HG03565 (cell line): ENCODE measurements around the gene RGS9.
"Not testable (repeated sequence)": the region's sequence is repeated elsewhere in the genome, so short reads cannot be mapped to it uniquely, and the experiment has no call there.

Experiments
- ATAC-seq: cut with Tn5 transposase; IDR thresholded peaks from one replicate; pipeline ENCODE4 v1.9.1; 2021; ENCODE audit warnings: mild to moderate bottlenecking, moderate library complexity; ENCODE audit not compliant: unreplicated experiment

RGS9 gene

GRCh38 chr17:65204001-65204400, 66.8 kb downstream of the RGS9 start:
- ATAC-seq, result no peak

GRCh38 chr17:65205655-65206054, 68.5 kb downstream of the RGS9 start:
- ATAC-seq, result no peak

GRCh38 chr17:65207448-65207847, 70.3 kb downstream of the RGS9 start:
- not testable (repeated sequence) for ATAC-seq

DNA sequence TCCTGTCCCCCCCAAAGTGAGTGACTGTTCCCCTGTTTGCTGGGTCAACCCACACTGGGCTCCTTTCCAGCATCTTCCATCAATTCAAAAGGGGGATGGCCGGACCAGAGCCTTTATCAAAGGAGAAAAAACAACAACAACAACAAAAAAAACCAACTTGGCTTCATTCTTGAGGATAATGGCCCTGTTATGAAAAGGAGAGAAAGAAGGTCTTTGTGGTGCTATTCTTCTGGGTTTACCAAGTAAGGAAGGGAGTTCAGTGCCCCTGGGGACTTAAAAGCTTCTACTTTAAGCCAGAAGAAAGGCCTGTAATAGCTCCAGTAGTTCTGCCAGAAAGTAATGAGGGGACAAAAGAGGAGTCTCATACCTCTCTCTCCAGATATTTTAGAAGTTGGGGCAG, 71.5 kb downstream of the RGS9 start:
- ATAC-seq, result no peak

GRCh38 chr17:65218261-65218660, 81.1 kb downstream of the RGS9 start:
- ATAC-seq, result no peak

GRCh38 chr17:65219124-65219523, 82.0 kb downstream of the RGS9 start:
- ATAC-seq, result no peak

DNA sequence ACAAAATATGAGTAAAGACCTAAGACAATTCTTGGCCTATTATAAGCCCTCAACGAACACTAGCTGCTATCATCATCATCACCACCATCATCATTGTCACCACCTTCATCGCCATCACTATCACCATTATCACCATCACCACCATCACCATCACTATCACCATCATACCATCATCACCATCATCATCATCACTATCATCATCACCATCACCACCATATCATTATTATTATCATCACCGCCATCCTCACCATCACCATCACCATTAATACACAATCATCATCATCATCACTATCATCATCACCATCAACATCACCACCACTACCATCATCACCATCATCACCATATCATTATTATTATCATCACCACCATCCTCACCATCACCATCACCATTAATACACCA, 82.5 kb downstream of the RGS9 start:
- ATAC-seq, result no peak

DNA sequence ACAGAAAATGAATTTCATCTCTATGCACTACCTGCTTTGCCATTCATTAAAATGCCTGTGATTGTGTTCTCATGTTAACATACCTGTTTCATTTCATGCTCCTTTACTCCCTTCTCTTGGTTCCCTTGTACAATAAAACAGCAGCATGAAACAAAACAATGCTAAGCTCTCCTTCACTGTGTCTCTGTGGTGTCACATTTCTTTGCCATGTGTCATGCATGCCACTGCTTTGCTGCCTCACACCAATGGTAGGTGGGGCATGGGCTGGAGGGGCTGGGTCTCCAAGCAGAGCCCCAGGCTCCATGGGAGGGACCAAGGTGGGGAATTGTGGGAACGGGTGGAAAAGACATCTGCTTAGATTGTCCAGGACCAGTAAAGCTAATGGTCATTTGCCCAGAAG, 83.6 kb downstream of the RGS9 start:
- no peak for ATAC-seq

DNA sequence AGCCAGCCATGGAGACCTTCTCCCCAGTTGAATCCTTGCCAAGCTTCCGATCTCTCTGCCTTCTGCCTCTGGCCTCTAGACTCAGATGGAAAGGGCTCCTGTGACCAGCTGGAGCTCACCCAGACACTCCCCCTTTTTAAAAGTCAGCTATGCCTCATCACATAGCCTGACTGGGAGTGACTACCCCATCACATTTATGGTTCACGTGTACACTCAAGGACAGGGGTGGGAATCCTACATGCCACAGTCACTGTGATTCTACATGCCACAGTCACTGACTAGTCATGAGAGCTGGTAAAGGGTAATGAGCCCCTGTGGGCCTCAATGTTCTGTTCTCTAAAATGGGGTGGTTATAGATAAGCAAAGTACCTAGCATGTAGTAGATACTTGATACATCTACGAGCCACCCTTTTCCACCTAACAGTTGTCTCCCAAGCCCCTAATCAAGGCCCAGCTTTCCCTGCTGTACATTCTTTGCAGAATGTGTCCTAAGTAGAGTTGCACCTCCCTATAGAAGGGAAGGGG, 85.1 kb downstream of the RGS9 start:
- no peak for ATAC-seq

- no peak for ATAC-seq
Observed at GRCh38 chr17:65225061-65225460, 87.9 kb downstream of the RGS9 start.

DNA sequence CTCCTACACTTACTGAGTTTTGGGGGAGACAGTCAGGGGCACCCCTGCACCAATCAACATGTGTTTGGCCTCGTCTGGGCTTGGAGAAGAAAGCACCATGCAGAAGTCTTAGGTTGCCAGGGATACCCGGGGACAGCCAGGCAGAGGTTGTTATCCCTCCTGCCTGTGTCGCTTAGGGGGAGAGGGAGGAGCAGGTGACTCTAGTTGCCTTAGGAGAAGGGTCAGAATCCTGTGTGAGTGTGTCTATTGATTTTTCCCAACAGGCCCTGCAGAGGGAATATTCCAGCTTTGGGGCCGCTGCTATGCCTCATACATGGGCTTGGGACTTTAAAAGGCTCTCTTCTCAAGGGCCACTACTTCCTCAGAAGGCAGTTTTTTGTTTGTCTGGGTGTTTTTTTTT, 89.1 kb downstream of the RGS9 start:
- ATAC-seq, result no peak

DNA sequence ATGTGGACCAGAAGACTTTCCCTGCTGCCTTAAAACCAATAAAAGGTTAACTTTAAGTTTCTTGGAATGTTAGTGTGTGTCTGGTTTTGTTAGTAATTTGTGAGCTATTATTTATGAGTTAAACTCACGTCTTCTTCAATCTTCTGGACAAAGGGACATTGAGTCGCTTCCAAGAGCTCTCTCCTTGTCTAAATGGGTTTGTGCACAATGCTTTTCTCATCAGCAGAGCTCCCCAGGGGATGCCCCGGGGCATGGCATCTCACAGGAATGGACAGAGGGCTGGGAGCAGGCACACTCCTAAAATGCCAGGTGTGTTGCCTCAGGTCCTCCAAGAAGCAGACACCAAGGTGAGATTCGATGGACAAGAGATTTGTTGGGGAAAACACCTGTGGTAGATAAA, 90.5 kb downstream of the RGS9 start:
- ATAC-seq, result no peak

DNA sequence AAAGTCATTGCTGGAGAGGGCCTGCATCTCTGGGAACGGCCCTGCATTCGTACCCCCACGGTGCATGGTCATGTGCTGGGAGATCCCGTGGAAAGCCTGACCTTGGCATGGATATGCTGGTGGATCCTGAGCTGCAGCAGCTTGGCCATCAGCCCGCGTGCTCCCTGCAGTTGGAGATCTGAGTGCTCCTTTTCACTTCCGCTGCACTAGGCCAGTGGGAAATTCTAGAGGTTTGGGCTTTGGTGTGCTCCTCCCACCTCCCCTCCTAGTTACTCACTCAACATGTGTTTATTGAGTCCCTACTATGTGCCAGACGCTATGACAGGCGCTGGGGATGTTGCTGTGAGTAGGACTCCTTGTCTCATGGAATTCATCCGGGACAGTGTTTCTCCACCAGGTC, 91.1 kb downstream of the RGS9 start:
- no peak for ATAC-seq

- ATAC-seq, result peak; percentile 60
Observed at GRCh38 chr17:65228734-65229620, 91.8 kb downstream of the RGS9 start.

DNA sequence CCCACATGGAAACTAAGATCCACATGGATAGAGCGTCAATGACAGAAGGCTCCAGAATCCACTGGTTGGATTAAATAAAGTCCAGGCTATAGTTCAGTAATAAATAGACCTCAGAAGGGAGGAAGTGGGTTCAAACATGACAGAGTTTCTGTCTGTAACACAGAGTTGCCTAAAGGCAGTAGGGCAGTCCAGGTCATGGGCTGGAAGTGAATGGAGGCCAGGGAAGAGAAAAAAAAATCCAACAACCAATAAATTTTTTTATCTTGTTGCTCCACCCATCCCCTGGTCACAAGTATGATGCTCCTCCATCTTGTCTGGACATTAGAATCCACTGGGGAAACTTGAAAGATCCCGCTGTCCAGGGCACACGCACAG, 92.4 kb downstream of the RGS9 start:
- no peak for ATAC-seq

DNA sequence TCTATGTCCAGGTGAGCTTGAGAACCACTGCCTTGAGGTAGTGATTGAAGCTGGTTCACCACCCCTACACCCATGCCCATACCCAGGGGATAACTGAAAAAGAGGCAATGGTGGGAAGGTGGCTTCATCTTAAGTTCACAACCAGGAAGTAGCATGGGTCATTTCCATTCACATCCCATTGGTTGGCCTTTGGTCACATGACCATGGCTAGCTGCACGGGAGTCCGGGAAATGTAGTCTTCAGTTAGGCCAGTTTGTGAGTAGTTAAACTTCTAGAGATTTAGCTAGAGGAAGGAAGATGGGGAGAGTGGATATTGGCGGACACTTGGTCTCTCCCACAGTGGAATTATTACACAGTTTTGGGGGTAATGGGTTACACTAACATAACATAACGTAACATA, 92.9 kb downstream of the RGS9 start:
- no peak for ATAC-seq

GRCh38 chr17:65231086-65231485, 93.9 kb downstream of the RGS9 start:
- ATAC-seq, result no peak

- ATAC-seq, result no peak
Observed at GRCh38 chr17:65231662-65232335, 94.6 kb downstream of the RGS9 start.

DNA sequence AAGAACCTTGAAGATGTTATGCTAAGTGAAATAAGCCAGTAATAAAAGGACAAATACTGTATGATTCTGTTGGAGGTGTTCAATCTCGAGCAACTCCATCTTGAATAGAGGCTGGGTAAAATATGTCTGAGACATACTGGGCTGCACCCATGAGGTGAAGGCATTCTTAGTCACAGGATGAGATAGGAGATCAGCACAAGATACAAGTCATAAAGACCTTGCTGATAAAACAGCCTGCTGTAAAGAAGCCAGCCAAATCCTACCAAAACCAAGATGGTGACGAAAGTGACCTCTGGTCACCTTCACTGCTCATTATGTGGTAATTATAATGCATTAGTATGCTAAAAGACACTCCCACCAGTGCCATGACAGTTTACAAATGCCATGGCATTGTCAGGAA, 98.1 kb downstream of the RGS9 start:
- ATAC-seq, result no peak

GRCh38 chr17:65236321-65236720, 99.2 kb downstream of the RGS9 start:
- ATAC-seq, result no peak

GRCh38 chr17:65243838-65244625, 106.9 kb downstream of the RGS9 start:
- ATAC-seq, result no peak
